Dermis microvascular lymphatic vessel endothelial cell (primary cell): ENCODE measurements around the gene KCNH1. TPM values are rescaled to one million over a fixed set of nuclear protein-coding genes. Genes with fewer than 3 reads are reported as not detected.

Source experiments
- DNase-seq, 2 donors: peaks; one replicate each; pipeline versions ENCODE4 v3.0.0 to v3.0.0-alpha.2; 2010; ENCODE audit warnings: low read depth in 2 of 2
- total RNA-seq: library from RNA; depleted of rRNA; stranded (reverse); fragments of >200 nt; gene quantifications from 2 replicates; pipeline ENCODE4 v1.2.1, GENCODE V29; 2014

Gene KCNH1
- total RNA-seq, 1 donor from 2014 or later, result not detected

- DNase-seq, result no peak
Measured at GRCh38 chr1:210801501-210801900, 332.4 kb downstream of the KCNH1 start.

- no peak for DNase-seq
Measured at GRCh38 chr1:210800756-210801155, 333.2 kb downstream of the KCNH1 start.

GRCh38 chr1:210800301-210800700 is 333.6 kb downstream of the KCNH1 start:
- DNase-seq, result no peak

GRCh38 chr1:210797422-210797821 is 336.5 kb downstream of the KCNH1 start:
- DNase-seq, result no peak

- no peak for DNase-seq
Measured at GRCh38 chr1:210796421-210796820, 337.5 kb downstream of the KCNH1 start.

GRCh38 chr1:210794445-210794844 is 339.5 kb downstream of the KCNH1 start:
- no peak for DNase-seq

- no peak for DNase-seq
Measured at GRCh38 chr1:210792250-210793102, 341.5 kb downstream of the KCNH1 start.

GRCh38 chr1:210790196-210790595 is 343.8 kb downstream of the KCNH1 start:
- no peak for DNase-seq

- DNase-seq, result no peak
Measured at GRCh38 chr1:210787800-210788199, 346.1 kb downstream of the KCNH1 start.

GRCh38 chr1:210786546-210786945 is 347.4 kb downstream of the KCNH1 start:
- DNase-seq, result no peak

GRCh38 chr1:210783925-210784324 is 350.0 kb downstream of the KCNH1 start:
- DNase-seq, result no peak

- no peak for DNase-seq
Measured at GRCh38 chr1:210781652-210782051, 352.3 kb downstream of the KCNH1 start.

GRCh38 chr1:210779269-210779668 is 354.7 kb downstream of the KCNH1 start:
- no peak for DNase-seq

- no peak for DNase-seq
Measured at GRCh38 chr1:210777914-210778313, 356.0 kb downstream of the KCNH1 start.

GRCh38 chr1:210776712-210777111 is 357.2 kb downstream of the KCNH1 start:
- DNase-seq, result no peak

GRCh38 chr1:210775289-210775688 is 358.7 kb downstream of the KCNH1 start:
- DNase-seq, result no peak

GRCh38 chr1:210773450-210773849 is 360.5 kb downstream of the KCNH1 start:
- DNase-seq, result no peak

GRCh38 chr1:210771131-210771530 is 362.8 kb downstream of the KCNH1 start:
- DNase-seq, result no peak

- DNase-seq, result no peak
Measured at GRCh38 chr1:210770396-210770984, 363.5 kb downstream of the KCNH1 start.

- DNase-seq, result no peak
Measured at GRCh38 chr1:210769473-210769872, 364.5 kb downstream of the KCNH1 start.

- DNase-seq, result no peak
Measured at GRCh38 chr1:210764536-210764935, 369.4 kb downstream of the KCNH1 start.

GRCh38 chr1:210758761-210759160 is 375.2 kb downstream of the KCNH1 start:
- DNase-seq, result no peak

GRCh38 chr1:210758261-210758660 is 375.7 kb downstream of the KCNH1 start:
- DNase-seq, result no peak
